Measurements from ENCODE around the gene MBD5.

Gene MBD5

DNA sequence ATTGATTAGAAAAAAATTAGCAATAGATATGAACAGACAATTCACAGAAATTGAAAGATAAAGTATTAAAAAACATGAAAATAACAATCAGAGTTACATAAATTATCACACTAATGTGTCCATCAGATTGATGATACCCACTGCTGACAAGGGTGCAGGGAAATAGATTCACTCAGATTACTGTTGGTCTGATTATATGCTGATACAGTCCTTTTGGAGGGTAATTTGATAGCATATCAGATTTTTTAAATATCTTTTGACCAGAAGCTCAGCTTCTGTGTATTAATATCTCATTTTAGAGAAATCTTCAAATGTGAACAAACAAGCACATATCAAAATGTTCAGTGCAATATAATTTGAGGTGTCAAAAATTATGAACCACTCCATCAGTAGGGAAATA is 465.8 kb downstream of the MBD5 start:
- DNase-seq = no peak

DNA sequence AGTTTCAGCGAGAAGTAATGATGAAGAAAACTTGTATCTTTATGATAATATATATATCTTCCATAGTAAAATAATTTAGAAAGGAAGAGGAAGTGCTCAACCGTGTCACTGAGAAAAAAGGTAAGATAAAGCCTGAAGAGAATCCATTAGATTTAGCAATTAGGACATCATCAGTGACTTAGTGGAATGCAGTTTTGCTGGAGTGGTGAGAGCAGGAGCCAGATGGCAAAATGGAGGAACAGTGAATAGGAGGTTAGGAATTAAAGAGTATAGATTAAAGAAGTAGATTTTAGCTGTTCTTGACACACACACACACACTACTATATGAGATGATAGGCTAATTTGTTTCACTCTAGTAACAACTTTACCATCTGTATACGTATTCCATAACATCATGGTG is 466.5 kb downstream of the MBD5 start:
- DNase-seq = no peak

DNA sequence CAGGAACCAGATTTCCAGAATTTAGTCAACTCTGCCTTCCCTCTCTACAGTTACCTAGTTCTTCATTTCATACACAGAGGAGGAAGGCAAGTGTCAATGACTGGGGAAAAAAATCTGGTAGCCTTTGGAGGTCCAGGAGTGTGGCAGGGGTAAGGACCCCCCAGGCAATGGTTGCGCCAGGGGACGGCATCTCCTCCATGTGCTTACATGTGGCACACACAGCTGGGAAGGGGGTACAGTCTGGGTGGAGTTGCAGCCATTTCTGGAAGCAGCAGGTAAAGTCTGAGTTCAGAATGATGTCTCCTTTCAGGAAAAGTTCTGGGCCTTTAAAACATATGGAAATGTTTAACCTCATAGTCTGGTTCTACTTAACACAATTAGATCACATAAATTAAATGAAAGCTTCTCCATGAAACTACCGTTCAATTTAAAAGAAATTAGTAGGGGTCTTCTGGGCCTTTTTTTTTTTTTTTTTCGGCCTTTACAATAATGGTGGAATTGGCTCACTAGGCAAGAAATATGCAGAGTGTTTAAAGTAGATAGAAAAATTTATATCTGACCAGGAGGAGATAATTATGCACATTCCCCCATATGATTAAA is 470.0 kb downstream of the MBD5 start:
- DNase-seq = no peak

DNA sequence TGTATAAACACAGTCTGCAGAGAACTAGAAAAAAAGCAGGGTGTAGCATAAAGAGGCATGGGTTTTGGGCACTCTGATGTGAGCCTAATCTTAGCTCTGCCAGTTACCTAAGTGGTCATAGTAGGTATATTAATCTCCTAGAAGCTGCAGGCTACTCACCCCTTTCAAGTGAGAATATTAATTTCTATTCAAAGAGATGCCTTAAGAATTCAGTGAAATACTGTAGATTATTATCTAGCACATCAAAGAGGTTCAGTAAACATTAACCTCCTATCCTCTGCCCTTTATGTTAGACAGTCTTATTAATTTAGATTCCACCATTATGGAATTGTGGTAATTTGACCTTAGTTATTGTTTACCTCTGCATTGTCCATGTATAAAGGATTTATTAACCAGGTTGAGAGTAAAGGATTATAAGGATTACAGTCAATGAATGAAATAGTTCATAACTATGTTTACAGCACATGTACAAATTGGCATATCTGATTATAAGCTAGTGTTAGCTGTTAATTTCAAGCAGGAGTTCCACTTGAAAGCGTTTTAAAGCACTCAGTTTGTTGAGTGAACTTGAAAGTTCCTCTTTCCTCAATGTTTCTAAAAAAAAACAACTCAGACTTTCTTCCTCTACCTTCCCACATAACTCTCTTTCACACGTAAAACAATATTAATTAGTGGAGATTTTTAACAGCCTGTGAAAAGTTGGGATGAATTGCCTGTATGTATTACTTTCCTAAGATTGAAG is 473.1 kb downstream of the MBD5 start:
- peak; percentile 29 for DNase-seq

DNA sequence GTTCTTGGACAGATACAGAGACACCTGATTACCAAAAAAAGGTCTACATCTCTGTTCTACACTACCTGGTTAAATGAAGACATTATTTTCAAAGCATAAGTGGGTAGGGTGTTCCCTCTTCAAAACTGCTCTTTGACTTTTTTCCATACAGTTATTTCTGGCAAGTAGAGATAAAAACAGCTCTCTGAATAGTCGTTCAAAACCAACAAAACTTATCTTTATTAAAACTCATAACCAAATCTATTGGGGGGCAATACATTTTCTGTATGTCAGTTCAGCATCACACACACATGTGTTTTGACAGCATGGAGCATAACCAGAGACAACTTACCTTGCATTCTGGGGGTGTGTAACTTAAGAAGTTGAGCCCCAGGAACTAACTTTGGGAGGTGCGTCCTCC is 474.7 kb downstream of the MBD5 start:
- DNase-seq = peak; percentile 16

DNA sequence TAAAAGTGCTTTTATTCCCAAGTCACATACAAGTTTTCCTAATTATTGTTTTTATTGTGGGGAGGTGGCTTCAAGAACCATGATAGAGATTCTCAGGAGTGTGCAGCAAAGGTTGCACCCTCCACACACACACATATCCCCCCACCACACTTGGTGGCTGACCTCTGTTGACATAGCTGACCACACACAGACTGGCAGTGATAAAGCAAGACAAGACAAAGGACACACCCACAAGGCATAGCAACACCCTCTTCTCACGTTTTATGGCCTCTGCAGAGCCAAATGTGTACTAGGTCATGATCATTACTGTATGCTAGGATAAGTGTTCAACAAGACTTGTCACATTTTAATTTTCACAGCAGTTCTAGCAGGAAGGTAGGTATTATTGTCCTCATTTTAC is 480.7 kb downstream of the MBD5 start:
- DNase-seq = peak; percentile 92

DNA sequence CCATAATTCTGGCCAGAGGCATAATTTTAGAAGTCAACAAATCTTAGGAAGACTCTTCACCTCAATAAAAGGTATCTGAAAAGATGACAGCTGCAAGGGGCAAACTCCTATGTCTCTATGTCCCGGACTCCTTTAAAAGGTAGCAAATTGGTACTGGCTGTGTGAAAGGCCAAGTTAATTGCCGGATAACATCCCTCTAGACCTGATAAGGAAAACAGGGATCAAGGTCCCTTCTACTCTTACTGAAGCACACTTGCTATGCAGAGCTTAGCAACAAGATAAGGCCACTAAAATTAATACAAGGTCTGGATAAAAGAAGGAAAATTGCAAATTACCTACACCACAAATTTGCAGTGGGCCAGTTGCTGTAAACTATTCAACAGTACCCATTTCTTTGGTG is 482.6 kb downstream of the MBD5 start:
- no peak for DNase-seq

DNA sequence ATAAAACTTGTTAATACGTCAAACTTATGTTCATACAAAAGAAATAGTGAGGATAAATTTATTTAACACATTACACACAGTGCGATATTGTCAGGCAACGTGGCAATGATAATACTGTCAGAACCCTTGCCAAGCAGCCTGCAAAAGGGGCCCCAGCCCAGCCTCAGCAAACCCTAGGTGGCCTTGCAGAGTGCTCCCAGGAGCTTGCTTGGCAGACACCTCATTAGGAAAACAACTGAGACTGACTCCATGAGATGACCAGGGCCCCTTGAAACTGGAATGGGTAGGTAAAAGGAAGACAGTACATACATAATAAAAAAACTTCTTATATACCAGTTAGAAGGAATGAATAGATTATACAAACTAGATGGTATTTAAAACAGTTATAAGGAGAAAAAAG is 487.1 kb downstream of the MBD5 start:
- DNase-seq = no peak

DNA sequence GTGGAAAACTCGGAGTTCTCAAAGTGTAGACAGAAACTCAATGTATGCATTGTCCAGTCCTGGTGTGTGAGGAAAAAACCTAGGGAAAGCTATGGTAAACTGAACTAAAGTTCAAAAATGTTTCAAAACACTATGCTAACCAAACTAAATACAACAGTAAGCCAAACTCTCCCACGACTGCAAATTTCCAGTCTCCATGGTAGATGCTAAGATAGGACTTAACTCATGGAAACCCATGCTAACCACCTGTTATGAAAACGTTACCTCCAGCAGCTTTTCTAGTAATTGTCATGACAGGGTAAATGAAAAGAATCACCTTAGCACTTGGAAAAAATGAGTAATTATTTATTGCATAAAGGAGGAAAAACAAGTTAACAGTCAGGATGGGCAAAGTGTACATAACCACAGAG is 488.0 kb downstream of the MBD5 start:
- DNase-seq = no peak

DNA sequence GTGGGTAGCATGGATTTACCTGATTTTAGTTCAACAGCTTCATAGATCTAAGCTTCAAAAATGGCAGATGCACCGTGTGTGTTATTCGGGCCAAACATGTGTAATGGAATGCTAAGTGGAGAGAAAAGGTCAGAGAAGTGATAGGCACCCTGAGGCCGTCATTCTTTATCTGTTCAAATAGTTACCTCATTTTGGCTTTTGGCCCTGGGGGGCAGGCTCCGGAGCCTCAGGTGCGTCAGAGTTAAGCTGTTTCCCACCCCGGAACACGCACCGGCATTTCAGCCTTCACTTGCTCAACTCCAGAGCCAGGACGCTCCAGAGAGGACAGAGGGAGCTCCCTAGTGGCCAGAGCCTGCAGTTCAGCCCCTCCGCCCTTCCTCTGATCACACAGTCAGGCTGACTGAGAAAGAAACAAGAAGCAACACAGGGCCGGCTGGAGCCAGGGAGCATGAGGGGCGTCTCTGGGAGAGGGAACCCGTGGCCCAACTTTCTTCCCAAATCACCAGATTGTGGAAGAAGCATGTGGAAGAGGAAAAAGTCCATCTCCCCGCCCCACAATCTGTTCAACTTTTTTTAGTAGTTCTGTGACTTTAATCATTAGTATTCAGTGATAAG is 488.5 kb downstream of the MBD5 start:
- peak; percentile 95 for DNase-seq

DNA sequence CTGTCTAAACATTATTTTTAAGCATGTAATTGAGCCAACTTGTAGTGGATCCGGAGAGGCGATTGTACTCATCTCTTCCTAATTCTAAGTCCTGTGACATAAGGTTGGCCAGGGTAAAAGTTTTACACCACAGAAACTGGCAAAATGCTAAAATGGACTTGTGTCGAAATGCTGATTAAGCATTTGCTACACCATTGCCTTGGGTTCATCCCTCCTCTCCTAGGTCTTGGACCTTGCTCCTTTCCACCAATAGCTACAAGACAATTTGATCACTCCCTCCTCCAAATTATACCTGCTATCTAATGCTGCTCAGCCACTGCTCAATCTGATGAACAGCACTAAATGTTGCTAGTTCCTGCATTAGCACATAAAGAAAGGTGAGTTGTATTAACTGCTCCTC is 491.0 kb downstream of the MBD5 start:
- DNase-seq = no peak

DNA sequence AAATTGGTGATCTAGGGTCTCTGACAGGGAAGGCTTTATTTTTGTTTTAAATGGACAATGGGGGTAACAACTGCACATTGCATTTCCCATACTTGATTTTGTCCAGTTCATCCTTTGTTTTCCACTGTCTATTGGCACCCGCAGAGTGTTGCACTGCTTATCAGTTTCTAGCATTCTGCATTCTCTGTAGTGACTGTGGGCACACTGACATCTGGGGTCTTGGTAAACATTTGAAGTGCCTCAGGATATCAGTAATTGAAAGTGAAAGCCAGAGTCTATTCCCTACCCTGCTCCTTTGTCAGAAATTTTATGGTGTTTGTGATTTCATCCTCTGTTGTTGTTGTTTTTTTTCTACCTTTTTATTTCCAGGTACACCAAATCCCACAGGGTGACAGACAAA is 491.6 kb downstream of the MBD5 start:
- DNase-seq = peak; percentile 87

DNA sequence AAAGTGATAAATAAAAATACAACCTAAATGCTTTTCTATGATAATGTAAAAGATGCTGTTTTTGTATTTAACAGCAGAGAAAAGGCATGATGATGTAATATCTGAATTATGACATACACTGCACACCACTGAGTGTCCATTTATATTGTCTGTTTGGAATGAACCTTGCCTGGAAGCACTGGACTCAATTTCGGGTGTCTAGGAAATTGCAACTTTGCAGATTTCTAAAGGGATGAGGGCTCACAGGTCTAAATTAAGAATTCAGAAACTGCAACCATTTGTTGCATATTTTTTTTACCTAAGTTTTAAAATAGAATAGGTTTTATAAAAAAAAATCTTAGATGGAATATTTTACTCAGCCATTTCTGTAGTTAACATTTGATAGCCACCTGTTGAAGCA is 492.5 kb downstream of the MBD5 start:
- DNase-seq = no peak

DNA sequence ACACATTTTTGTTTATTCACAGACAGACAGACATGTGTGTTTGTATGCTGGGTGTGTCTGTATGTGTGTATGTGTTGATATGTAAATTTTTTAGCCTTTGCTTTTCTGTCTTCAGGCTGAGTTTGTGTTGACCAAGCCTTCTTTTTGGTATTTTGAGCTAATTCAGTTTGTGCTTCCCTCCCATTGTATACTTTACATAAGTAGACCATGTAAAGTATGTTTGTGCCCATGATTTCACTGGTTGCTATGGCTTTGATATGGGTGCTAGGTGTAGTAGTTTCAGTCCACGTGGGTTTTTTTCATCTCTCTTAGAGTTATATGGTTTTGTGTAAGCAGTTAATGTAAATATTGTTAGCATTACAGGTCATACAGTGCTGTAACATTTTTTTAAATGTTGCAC is 494.2 kb downstream of the MBD5 start:
- DNase-seq = no peak

DNA sequence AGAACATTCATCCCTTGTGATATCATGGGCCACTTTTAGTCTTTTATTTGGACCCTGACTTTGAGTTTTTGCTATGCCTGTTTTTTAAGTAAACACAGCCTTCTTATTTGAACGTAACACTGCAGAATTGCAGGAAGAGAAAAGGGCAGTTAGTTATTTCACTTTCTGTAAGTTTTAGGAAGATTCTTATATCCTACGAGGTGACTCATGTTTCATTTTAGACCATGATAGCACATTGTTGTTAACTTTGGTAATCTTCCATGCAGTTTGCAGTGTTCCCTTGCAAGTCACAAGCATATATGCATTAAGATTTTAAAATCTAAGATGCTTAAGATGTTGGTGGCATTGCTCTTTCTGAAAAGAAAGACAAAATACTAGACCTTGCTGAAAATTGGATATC is 495.1 kb downstream of the MBD5 start:
- DNase-seq = peak; percentile 10

DNA sequence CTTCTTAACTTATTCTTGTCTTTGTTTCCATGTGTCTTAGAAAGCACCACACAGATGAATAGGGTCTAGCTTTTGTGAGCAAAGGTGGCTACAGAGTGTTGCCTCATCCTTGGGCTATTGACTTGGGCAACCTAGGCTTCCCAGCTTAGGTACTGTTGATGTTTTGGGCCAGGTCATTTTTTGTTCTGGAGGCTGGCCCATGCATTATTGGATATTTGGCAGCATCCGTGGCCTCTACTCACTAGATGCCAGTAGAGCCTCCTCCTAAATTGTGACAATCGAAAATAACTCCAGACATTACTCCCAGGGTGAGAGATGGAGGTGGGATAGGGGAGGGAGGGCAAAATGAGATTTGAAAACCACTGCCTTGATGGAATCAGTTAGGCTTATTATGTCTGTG is 496.4 kb downstream of the MBD5 start:
- DNase-seq = no peak

DNA sequence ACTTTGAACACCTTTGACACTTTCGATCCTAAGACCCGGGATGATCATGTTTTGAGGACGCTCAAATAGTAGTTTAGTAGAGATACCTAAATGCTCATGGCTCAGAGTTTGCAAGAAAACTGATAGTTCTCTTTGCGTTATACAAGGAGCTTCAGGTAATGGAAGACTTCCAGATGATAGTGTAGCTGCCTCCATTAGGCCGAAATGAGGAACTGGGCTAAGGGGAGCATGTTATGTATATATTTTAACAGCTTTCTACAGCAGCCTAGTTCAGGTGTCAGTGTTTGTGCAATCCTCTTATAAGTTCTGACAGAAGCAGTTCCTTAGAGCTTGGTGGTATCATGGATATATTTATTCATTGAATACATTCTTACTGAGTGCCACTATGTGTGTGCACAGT is 496.9 kb downstream of the MBD5 start:
- no peak for DNase-seq

DNA sequence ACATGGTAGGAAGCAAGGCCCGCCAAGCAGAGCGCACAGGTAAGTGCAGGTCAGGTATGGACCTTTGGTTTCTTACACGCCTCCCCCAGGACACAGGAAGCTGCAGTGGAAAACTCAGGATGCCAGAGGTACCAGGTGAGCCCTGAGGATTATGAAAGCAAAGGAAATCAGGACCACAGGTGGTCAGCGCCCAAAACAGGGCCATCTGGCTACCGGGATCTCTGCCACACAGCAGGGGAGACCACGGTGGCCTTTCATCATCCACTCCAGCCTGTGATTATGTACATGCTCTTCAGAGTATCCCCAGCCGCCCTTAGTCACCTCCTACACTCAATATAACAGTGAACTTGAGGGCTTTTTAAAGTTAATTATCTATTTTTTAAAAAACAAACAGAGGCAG is 498.1 kb downstream of the MBD5 start:
- no peak for DNase-seq

DNA sequence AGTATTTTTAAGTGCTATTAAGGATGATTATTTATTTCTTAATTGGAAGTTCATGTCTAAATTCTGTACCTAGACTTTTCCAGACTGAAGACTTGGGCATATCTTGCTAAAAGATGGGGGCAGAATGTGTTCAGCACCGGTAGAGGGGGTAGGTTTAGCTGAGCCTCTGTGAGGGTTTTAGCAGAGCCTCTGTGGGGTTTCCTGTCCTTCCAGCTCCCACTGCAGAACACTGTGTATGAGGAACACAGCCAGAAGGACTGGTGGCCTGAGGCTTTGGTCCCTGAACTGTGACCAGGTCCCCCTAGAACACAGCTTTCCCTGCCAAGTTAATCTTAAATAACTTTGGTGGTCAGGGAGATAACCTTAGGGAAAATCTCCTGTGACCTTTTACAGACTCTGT is 500.3 kb downstream of the MBD5 start:
- peak; percentile 7 for DNase-seq

DNA sequence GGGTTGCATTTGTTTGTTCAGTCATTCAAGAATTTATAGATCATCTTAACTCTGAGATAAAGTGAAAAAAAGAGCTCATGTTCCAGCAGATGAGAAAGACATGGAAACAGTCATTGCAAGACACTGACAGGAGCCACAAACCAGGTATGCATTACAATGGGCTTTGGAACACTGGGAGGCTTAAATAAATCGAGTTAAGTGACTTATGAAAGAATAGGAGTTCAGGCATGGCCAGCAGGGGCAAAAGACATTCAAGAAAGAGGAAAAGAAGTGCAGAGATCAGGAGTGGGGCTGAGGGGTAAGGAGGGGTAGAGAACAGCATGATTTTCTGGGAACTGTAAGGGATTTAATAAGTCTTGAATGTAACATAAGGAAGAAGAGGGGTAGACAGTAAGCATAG is 502.4 kb downstream of the MBD5 start:
- DNase-seq = no peak

DNA sequence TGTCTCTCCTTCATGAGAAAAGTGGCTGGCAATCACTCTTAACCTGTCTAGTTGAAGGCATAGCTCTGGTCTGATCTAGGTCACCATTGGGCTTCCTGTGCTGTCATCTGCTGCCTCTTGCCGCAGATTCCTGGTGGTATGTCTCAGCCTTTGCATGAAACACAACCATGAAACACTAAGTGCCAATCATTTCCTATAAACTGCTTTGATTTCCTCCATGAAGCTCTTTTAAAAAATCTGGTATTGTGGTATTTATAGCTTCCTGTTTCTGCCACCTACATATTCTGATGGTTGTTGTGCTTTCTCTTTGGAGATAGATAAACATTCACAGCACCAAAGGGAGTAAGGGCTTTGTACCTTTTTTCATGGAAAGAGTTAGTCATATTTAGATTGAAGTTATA is 503.6 kb downstream of the MBD5 start:
- DNase-seq = peak; percentile 41

DNA sequence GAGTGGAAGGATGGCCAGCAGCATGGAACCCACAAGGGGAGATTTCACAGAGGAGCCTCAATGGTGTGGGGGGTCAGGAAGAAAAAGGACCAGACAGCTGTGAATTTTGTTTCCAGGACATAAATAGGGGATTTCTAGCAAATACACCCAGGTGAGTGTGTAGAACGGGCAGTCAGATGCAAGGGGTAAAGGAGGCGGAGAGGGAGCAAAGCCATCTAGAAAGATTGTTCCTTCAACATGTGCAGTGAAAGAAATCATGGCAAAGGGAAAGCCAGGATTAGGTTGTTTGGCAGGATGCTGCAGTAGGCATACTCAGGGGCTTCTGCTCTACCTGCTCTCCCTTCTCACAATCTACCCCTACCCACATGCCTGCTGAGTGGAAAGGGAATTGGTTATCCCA is 504.2 kb downstream of the MBD5 start:
- no peak for DNase-seq

DNA sequence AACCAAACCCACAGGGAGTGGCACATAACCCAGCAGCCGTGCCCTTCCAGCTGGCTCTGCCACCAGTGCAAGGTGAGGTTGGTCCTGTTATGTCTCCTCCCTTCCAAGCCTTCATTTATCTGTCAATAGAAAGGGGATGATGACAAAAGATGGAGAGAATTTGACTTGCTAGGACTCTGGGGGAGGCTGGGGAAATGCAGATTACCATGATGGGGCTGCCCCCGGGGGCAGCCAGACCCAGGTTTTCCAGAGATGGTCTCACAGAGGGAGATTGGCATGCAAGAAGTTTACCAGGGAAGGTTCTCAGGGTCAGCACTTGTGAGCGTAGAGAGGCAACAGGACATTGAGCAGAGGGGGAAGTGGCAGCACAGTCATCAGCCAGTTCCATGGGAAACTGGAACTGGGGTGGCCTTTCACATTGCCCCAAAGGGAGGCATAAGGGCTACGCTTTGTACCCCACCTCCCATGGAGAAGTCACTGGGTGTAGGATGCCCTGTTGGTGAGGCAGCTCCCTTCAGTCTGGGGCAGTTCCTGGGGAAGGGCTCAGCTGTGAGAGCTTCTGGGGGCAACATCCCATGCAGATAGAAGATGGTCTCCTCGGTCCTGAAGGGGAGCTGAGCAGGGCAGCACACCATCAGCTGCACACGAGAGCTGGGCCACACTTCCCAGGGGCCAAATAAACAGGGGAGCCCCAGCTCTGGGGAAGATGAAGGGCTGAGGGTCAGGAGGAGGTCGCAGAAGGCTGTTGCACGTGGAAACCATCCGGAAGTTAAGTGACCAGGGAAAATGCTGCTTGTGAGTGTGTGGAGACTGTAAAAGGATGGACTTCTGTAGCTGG is 505.8 kb downstream of the MBD5 start:
- DNase-seq = no peak

Data from OCI-M1 (cell line).